ENCODE data around the gene ST3GAL5.

The ST3GAL5 gene

DNA sequence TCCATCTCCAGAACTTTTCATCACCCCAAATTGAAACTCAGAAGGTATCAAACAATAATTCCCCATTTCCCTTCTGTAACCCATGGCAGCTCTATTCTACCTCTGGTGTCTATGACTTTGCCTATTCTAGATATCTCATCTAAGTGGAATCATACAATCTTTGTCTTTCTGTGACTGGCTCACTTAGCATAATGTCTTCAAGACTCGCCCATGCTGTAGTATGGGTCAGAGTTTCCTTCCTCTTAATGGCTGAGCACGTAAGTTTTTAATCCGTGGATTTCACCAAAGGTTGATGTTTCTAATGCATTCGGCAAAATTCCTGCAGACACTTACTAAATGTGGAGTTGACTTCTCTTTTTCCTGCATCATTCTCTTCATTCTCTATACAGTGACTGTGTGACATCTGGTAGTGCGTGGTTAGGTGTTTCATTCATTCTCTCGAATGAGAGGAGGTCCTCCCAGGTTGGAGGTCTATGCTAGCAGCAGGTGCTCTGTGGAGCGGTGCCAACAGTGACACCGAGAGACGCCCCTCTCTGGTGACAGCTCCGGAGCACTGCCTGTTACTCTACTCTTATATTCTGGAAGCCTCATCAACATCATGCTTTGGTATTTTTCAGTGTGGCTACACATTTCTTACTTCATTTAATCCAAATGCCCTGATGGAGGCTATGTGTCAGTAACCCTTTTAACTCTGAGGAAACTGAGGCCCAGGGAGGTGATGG, 84.9 kb downstream of the ST3GAL5 start:
- no peak for DNase-seq

- no peak for DNase-seq
Measured at GRCh38 chr2:85802354-85803103, 86.3 kb downstream of the ST3GAL5 start.

GRCh38 chr2:85801871-85802270, 86.9 kb downstream of the ST3GAL5 start:
- DNase-seq: no peak

DNA sequence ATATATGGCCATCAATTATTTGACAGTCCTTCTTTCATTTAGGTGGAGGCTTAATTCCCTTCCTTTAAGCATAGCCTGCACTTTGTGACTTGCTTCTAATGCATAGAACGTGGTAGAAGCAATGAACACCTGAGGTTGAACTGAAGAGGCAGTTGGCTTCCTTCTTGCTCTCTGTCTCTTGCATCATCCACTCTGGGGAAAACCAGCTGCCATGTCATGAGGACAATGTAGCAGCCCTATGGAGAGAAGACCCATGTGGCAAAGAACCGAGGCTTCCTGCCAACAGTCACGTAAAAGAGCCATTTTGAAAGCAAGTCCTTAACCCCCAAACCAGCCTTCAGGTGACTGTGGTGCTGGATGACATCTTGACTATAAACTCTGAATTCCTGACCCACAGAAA, 88.2 kb downstream of the ST3GAL5 start:
- DNase-seq: no peak

GRCh38 chr2:85799215-85799956, 89.4 kb downstream of the ST3GAL5 start:
- DNase-seq: no peak

GRCh38 chr2:85797921-85798320, 90.9 kb downstream of the ST3GAL5 start:
- DNase-seq: no peak

DNA sequence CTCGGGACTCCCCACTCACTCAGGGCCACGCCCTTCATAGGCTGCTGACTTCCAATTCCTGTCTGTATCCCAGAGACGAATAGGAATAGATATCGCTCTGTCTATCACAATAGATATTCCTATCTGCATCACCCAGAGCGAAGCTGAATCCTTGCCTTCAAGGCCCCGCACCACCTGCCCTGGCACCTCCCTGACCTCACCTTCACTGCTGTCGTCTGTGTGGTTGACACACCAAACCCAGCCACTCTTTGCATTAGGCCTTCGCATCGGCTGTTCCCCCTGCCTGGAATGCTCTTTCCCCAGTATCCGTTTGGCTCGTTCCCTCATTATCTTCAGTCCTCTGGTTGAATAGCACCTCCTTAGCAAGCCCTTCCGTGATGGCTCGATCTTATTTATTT, 91.5 kb downstream of the ST3GAL5 start:
- no peak for DNase-seq

DNA sequence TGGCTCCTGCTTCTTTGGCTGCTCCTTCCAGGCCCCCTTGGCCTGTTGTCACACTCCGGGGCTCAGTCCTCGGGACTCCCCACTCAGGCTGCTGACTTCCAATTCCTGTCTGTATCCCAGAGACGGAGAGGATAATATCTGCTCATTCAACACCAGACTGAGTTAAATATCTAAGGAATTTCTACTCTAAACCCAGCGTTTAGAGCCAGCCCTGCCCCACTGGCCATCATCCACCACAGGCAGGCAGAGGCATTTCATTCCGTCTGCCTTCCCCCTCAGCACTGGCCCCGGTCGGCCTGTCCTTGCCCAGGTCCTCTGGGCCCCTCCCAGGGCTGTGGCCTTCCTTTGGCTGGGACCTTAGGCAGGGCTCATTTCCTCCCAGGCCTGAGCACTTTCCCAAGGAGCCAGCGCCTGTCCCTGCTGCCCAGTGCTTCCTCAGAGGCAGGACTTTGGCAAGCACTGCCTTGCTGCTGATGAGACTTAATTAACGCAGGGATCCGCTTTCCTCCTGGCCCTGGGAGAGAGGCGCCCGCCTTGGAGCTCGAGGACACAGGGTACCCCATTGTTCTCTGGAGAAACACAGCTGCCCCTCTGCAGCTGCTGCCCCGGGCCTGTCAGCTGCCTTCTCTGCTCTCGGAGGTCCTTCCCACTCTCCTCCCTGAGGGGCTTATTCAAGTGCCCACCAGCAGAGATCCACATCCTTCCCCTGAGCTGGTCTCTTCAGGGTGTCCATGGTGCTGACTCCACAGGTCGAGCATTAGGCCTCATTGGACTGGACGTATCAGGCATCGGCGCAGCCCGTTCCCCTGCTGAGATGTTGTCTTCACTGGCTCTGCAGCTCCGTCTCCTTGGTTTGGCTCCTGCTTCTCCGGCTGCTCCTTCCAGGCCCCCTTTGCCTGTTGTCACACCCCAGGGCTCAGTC, 92.2 kb downstream of the ST3GAL5 start:
- no peak for DNase-seq

DNA sequence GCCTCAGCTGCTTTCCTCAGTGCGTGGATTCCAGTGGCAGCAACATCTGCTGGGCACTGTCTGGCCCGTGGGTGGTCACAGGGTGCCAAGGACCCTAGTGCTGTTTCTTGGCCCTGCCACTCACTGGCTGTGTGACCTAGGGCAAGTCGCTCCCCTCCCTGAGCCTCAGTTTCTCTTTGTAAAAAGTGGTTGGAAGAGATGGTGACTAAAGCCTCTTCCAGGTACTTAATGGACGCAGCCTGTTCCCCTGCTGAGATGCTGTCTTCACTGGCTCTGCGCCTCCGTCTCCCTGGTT, 92.8 kb downstream of the ST3GAL5 start:
- DNase-seq: no peak

- no peak for DNase-seq
Measured at GRCh38 chr2:85795331-85796045, 93.3 kb downstream of the ST3GAL5 start.

DNA sequence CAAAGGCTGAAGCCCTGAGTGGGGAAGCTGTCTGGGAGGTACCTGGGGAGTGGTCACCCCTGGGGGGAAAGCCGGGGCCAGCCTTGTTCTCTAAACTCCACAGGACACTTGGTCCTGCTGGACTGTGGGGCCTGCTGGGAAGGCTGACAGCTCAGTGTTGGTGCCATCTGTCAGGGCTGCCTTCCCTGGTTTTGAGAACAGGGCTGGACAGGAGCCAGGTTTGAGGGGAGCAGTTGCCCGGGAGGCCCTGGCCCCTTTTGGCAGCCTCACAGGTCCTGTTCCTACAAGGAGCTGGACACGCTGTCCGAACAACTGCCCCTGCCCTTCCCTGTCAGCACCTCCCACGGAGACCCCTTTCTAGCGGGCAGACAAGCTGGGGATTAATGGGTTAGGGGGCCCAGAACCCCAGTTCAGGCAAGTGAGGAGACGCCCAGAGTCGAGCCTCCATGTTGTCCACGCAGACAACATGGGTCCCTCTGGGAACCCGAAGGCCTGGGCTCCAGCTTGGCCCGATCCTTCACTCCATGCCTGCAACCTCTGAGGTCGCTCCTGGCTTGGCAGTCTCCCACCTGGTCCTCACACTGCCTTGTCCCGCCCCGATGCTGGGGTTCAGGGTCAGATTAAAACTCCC, 94.2 kb downstream of the ST3GAL5 start:
- no peak for DNase-seq

DNA sequence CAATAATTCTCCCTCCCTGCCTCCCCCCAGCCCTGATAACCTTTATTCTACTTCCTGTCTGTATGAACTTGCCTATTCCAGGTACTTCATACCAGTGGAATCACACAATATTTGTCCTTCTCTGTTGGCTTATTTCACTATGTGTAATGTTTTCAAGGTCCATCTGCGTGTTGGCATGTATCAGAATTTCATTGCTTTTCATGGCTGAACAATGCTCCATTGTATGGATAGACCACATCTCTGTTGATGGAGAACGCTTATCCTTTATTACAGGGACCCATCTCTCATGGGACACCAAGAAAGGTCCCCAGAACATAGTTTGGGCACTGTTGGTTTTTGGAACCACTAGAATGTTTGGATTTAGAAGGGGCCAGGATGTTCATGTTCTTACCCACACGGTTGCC, 94.8 kb downstream of the ST3GAL5 start:
- DNase-seq: no peak

GRCh38 chr2:85793584-85793983, 95.2 kb downstream of the ST3GAL5 start:
- no peak for DNase-seq

- DNase-seq: no peak
Measured at GRCh38 chr2:85792783-85793441, 95.9 kb downstream of the ST3GAL5 start.

- DNase-seq: no peak
Measured at GRCh38 chr2:85791704-85792565, 96.9 kb downstream of the ST3GAL5 start.

GRCh38 chr2:85790499-85791188, 98.1 kb downstream of the ST3GAL5 start:
- no peak for DNase-seq

DNA sequence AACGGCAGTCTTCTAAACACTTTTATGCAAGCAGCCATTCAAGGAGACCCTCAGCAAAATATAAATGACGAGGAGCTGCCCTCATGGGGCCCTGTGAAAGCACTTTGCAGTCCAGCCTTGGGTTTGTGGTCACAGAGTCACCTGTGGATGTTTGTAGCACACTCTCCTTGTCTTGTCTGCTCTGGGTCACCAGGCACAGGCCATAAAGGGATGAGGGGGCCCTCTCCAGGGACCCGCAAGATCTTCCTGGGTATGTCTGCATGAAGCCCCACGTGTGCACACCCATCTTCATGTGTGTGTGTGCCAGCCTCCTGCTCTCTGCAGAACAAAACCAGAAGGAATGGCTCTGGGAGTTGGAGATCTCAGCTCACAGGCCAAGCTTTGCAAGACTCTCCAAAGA, 98.8 kb downstream of the ST3GAL5 start:
- no peak for DNase-seq

- no peak for DNase-seq
Measured at GRCh38 chr2:85789271-85789670, 99.5 kb downstream of the ST3GAL5 start.

GRCh38 chr2:85788603-85789002, 100.2 kb downstream of the ST3GAL5 start:
- DNase-seq: no peak

- DNase-seq: no peak
Measured at GRCh38 chr2:85787981-85788340, 100.8 kb downstream of the ST3GAL5 start.

Measured in activated gamma-delta T cell (primary cell).